HG03575 (cell line): Measurements from ENCODE around the gene PNPO.

Experiments used
- ATAC-seq: cut with Tn5 transposase; IDR thresholded peaks from one replicate; pipeline ENCODE4 v1.9.1; 2021; ENCODE audit not compliant: unreplicated experiment, insufficient number of reproducible peaks, low FRiP score; ENCODE audit errors: extremely low read depth

PNPO gene

DNA sequence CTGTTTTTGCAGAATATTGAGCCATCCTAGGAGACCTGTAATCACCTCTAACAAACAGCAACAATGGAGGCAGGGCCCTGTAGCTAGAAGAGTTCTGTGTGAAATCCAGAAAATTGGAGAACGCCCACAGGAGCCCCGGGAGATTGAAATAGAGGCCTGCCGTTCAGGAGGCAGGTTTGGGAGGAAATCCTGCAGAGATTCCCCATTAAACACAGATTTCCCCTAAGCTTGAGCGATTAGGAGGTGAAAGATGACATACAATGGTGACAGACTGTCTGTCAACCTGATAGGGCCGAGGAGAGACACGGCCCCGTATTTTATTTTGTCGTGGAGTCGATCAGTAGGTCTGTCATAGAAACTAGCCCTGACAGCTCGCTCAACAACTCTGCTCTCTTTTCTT, 47.8 kb downstream of the PNPO start:
- ATAC-seq = no peak

DNA sequence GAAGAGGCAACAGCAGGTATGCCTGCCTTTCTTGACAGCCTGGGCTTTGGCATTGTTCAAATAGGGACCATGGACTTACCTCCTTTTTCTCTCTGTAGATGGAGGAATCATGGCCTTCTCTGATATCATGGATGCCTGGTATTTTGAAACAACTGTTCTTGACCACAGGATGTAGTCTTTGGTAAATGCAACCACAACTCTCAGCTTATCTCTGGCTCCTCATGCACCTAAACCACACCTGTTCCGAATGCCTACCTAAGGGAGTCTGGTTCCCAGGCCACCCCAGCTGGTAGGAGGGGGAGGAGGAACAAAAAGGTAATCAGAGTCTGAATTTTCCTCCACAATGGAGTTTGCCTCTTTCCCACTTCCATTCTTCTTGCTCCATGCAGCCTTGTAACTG, 48.3 kb downstream of the PNPO start:
- ATAC-seq = no peak

DNA sequence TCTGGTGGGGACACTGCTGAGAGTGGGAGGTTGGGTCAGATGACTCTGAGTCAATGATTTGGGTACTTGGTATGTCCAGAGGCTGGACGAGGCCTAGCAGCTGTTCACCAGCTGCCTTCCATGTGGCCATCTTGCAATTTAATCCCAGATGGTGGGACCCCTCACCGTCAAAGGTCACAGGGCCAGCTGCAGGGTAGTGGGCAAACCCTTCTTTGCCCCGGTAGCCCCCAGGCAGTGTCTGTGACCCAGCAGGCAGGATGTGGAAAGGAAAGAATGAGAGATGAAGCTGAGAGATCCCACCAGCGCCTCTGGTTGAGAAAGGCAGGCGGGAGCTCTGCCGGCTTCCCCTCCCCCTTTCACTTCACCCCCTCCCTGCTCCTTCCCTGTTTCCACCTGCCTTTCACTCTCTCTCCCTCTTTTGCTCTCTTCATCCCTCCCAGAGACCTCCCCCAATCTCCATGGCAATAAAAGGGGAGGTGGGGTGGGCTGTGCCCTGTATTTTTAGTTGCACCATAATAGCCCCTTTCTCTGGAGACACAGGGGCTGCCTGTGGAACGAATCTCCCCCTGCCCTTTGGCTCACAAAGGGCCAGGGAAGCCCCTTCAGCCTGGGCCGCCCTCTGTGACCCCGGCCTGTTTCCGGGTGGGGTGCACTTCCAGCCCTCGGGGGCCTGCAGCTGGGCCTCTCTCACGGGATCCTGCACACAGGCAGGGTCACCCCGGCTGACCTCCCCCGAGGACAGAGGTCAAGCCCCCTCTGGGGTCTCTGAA, 49.8 kb downstream of the PNPO start:
- no peak for ATAC-seq

- ATAC-seq = no peak
These were observed 50.8 kb downstream of the PNPO start for GRCh38 chr17:47992216-47992615.

- no peak for ATAC-seq
These were observed 51.7 kb downstream of the PNPO start for GRCh38 chr17:47993031-47993564.

DNA sequence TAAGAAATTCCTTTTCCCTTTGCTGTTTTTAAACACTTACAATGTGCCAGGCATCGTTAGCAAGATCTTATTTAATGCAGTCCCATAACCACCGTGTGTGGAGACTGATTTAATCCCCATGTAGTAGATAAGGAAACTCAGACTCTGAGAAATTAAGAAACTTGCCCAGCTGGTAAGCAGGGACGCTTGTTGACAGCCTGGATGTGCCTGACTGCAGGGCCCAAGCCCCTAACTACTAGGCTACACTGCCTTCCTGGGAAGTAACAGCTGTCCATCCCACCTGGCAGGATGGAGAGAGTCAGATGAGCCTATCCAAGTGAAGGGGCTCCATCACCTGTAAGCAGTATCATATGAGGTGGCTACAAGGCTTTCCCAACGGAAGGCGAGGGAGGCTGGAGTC, 52.6 kb downstream of the PNPO start:
- no peak for ATAC-seq

- no peak for ATAC-seq
These were observed 53.4 kb downstream of the PNPO start for GRCh38 chr17:47994724-47995123.

- no peak for ATAC-seq
These were observed 54.0 kb downstream of the PNPO start for GRCh38 chr17:47995241-47995935.

DNA sequence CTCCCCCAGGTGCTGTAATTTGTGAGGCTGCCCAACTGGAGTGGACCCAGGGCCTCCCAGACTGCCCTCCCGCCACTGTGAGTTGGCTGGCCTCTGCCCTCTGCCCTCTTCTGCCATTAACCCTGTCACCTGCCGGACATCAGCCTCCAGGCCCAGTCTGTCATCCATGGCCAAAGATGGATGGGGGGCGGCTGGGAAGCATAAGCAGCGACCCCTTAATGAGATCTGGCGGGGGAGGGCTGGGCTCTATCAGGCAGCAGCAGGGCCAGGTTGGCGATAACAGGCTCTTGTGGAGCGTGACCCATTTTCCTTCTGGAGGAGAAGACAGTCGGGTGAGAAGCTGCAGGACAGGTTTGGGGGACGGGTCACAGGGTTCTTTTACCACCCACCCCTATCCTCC, 54.8 kb downstream of the PNPO start:
- no peak for ATAC-seq

- no peak for ATAC-seq
These were observed 56.2 kb downstream of the PNPO start for GRCh38 chr17:47997586-47997985.

DNA sequence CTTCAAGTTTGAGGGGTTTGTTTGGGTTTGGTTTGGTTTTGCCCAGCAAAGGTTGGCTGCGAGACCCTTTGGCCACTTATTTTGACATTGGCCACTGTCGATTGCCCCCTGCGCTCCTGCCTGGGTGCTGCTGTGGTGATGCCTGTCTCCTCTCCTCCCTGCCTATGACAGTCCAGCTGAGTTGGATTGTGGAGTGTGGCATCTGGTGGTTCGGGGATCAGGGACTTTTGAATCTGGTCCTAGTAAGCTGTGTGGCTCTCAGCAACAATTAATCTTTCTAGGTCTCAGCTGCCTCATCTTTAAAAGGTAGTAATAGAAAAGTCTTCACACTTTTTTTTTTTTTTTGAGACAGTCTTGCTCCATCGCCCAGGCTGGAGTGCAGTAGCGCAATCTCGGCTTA, 56.7 kb downstream of the PNPO start:
- ATAC-seq = no peak
